AG20443 (cell line): ENCODE measurements around the gene AFF4.
"Not testable (repeated sequence)": the region's sequence is repeated elsewhere in the genome, so short reads cannot be mapped to it uniquely, and the experiment has no call there.

Experiments used
- DNase-seq: peaks from one replicate; pipeline ENCODE4 v3.0.0; 2012; ENCODE audit warnings: low spot score, mixed read lengths

Gene AFF4, protein sequence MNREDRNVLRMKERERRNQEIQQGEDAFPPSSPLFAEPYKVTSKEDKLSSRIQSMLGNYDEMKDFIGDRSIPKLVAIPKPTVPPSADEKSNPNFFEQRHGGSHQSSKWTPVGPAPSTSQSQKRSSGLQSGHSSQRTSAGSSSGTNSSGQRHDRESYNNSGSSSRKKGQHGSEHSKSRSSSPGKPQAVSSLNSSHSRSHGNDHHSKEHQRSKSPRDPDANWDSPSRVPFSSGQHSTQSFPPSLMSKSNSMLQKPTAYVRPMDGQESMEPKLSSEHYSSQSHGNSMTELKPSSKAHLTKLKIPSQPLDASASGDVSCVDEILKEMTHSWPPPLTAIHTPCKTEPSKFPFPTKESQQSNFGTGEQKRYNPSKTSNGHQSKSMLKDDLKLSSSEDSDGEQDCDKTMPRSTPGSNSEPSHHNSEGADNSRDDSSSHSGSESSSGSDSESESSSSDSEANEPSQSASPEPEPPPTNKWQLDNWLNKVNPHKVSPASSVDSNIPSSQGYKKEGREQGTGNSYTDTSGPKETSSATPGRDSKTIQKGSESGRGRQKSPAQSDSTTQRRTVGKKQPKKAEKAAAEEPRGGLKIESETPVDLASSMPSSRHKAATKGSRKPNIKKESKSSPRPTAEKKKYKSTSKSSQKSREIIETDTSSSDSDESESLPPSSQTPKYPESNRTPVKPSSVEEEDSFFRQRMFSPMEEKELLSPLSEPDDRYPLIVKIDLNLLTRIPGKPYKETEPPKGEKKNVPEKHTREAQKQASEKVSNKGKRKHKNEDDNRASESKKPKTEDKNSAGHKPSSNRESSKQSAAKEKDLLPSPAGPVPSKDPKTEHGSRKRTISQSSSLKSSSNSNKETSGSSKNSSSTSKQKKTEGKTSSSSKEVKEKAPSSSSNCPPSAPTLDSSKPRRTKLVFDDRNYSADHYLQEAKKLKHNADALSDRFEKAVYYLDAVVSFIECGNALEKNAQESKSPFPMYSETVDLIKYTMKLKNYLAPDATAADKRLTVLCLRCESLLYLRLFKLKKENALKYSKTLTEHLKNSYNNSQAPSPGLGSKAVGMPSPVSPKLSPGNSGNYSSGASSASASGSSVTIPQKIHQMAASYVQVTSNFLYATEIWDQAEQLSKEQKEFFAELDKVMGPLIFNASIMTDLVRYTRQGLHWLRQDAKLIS

DNA sequence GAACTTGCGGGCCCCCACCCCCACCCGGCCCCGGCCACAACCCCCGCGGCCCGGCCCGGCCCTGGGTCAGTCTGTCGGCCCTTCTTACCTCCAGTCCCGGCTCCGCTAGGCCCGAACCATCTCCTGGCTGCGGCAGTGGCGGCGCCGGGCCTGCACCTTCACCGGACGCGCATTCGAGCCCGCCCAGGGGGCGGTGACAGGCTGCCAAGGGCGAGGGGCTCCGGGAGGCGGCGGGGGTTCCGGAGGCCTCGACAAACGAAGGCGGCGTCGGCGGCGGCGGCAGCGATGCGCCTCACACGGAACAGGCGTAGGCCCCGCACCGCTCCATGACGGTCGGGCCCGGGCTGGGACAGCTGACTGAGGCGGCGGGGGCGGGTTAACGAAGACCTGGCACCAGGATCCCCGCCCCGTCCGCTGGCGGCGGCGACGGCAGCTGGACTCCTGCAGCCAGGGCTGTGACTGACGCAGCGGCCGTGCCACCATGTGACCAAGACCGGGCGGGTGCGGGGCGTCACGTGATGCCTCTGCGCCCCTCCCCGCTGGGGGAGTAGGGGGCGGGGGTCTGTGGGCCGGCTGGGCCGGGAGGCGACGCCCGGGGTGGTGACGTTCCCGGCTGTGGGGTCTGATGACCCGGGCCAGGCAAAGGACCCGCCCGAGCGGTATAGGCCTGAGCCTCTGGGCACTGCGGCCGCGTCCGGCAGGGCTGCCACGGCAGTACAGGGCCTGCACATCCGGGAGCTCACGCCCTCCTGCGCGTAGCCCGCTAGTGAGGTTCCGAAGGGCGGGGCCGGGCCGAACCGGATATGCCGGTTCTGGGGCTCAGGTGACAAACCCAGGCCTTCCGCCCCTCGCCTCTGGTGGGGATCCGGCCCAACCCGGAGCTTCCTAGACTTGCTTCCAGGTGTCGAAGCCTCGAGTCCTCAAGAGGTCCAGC is at the start of gene AFF4:
Gene AFF4 (minus strand): TSS at position 464 of the 934 bp plus-strand sequence. CDS start 26,445 bp downstream, outside the sequence.
- peak; percentile 98 for DNase-seq

DNA sequence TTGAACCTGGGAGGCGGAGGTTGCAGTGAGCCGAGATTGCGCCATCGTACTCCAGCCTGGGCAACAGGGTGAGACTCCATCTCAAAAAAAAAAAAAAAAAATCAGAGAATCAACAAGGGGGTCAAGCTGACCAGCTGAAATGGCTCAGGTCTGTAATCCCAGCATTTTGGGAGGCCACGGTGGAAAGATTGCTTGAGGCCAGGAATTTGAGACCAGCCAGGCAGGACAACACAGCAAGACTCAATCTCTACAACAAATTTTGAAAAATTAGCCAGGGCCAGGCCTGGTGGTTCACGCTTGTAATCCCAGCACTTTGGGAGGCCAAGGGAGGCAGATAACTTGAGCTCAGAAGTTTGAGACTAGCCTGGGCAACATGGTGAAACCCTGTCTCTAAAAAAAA is 45.0 kb upstream of the AFF4 start:
- DNase-seq, result not testable (repeated sequence)

DNA sequence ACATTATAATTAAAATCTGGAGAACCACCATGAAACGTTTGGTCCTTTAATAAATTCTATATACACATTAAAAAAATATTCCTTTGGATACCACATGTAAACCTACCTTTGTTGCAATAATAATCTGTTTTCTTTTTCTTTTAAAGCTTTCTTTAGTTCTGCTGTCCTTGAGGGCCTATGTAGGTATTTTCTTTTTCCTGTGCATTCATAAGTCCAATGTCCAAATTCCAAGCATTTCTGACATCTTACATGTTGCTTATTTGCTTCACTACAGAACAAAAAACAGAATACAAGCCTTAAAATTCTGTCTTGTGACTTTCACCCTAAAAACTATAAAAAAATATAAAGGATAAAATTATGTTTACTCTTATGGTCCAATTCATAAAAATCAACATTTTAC is 43.2 kb upstream of the AFF4 start:
- no peak for DNase-seq

DNA sequence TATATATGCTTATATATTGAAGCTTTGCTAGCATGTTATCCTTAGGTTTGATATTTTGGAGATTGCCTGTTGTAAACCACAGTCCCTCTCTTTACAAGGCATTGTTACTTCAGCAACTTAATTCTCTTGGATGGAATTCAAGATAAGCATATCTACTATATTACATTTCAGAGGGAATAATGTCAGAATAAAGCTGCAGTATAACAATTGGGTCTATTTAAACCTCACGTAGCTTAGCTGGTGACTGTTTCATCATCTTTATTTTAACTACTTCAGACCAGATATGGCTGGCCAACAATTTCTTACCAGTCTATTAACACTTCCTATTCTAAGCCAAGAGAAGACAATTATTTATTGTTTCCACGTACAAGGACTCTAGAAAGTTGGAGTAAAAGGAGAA is 35.8 kb upstream of the AFF4 start:
- no peak for DNase-seq

DNA sequence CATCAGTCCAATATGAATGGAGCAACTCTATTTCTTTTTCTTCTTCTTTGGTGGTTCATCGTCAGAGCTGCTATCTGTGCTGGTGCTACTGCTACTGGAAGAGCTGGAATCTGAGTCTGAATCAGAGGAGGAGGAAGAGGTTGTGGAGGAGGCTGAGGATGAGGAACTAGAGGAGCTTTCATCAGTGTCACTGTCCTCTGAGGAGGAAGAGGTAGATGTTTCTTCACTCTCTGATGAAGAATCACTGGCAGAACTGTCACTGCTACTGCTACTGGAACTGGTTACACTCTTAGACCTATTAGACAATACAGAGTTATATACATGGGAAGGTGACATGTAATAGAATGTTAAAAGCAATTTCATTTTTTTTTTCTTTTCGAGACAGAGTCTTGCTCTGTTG is 35.1 kb upstream of the AFF4 start:
- DNase-seq, result no peak

DNA sequence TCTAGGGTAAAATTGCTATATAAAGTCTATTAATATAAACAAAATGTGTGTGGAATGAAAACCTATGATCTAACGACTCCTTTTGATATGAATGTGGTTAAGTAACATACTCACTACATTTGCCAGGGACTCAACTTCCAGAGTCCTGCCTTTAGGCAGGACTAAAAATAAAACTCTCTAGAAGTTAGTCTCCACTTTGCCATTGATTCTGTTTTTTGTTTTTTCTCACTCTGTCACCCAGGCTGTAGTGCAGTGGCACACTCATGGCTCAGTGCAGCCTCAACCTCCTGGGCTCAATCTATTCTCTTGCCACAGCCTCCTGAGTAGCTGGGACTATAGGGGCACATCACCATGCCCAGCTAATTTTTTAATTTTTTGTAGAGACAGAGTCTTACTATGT is 32.9 kb upstream of the AFF4 start:
- no peak for DNase-seq

DNA sequence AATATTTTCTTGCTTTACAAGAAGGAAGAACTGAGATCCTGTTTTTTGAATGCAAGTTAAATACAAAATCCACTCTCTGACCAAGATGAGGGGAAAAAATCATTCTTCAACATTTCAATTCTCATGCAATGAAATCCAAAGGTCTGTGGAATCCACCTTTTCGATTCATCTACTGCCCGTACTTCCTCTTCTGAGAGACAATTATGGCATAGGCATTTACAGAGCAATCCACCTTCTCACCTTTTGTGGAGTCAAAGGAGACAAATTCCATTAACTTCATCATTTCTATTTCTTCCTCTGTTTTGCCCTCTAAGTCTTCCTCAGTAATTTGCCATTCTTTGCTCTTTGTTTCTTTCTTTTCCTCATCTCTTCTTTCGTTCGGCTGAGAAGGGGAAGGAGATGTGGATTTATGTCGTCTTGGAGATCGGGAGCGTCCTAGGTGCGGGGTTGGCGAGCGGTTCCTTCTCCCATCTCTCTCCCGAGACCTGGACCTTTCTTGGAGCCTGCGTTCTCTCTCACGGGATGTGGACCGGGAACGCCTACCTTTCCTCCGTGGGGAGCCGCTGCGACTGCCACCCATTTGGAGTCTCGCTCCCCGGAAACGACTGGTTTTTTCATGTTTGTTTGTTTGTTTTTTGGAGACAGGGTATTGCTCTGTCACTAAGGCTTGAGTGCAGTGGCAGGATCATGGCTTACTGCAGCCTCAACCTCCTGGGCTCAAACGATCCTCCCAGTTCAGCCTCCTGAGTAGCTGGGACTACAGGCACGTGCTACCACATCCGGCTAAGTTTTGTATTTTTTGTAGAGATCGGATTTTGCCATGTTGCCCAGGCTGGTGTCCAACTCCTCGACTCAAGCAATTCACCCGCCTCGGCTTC is 24.3 kb upstream of the AFF4 start:
- DNase-seq, result no peak

DNA sequence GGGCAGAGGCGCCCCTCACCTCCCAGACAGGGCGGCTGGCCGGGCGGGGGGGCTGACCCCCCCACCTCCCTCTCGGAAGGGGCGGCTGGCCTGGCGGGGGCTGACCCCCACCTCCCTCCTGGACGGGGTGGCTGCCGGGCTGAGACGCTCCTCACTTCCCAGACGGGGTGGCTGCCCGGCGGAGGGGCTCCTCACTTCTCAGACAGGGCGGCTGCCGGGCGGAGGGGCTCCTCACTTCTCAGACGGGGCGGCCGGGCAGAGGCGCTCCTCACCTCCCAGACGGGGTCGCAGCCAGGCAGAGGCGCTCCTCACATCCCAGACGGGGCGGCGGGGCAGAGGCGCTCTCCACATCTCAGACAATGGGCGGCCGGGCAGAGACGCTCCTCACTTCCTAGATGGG is 19.5 kb upstream of the AFF4 start:
- not testable (repeated sequence) for DNase-seq

DNA sequence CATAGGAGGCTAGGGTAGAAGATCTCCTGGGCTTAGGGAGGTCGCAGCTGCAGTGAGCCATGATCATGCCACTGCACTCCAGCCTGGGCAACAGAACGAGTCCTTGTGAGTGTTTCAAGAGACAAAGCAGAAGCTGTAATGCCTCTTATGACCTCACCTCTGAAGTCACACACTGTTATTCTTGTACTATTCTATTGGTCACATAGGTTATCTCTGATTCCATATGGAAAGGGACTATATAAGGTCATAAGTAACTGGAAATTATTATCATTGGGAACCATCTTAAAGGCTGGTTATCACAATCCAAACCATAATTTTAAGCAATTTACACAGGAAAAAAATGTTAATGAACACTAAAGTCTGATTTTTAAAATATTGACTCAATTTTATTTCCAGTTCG is 17.9 kb upstream of the AFF4 start:
- DNase-seq, result no peak

DNA sequence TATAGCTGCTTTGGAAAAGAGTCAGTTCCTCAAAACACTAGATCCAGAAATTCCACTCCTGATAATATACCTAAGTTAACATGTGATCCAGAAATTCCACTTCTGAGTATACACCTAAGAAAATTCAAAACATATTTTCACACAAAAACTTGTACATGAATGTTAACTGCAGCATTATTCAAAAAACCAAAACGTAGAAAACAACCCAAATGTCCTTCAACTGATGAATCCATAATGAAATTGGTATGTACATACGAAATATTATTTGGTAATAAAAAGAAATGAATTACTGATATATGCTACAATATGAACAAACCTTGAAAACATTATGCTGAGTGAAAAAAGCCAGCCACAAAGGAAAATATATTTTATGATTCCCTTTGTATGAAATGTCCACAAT is 16.5 kb upstream of the AFF4 start:
- no peak for DNase-seq

DNA sequence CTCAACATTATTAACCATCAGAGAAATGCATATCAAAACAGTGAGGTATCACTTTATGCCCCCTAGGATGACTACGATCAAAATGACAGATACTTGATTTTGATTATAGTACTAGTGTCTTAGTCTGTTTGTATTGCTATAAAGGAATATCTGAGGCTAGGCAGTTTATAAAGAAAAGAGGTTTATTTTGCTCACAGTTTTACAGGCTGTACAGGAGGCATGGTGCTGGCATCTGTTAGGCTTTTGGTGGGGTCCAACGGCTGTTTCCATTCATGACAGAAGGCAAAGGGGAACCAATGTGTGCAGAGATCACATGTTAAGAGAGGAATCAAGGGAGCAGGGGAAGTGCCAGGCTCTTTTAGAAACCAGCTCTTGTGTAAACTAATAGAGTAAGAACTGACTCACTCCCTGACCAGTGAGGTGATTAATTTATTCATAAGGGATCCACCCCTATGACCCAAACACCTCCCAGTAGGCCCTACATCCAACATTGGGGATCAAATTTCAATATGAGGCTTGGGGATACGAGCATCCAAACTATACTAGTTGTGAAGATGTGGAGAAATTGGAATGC is 16.0 kb upstream of the AFF4 start:
- peak; percentile 17 for DNase-seq

DNA sequence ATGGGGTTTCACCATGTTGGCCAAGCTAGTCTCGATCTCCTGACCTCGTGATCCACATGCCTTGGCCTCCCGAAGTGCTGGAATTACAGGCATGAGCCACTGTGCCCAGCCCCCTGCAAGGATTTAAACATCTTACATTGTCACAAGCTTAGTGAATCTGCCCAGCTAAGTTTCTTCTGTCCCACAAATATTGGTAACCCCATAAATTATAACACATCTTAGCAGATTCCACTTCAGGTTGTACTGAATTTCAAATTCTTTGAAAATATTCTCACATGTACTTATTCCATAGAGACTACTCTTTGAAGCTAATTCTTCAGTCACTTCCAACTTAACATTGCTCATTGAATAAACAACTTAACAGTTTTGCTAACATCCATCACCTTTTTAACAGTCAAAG is 13.4 kb upstream of the AFF4 start:
- DNase-seq, result no peak

DNA sequence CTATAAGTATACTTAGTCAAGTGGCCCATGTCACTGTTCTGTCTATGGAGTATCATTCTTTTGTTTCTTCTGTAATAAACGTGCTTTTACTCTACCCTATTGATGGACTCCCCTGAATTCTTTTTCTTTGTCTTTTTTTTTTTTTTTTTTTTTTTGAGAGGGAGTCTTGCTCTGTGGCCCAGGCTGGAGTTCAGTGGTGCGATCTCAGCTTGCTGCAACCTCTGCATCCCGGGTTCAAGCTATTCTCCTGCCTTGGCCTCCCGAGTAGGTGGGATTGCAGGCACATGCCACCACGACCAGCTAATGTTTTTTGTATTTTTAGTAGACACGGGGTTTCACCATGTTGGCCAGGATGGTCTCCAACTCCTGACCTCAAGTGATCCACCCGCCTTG is 9.0 kb upstream of the AFF4 start:
- DNase-seq, result not testable (repeated sequence)

DNA sequence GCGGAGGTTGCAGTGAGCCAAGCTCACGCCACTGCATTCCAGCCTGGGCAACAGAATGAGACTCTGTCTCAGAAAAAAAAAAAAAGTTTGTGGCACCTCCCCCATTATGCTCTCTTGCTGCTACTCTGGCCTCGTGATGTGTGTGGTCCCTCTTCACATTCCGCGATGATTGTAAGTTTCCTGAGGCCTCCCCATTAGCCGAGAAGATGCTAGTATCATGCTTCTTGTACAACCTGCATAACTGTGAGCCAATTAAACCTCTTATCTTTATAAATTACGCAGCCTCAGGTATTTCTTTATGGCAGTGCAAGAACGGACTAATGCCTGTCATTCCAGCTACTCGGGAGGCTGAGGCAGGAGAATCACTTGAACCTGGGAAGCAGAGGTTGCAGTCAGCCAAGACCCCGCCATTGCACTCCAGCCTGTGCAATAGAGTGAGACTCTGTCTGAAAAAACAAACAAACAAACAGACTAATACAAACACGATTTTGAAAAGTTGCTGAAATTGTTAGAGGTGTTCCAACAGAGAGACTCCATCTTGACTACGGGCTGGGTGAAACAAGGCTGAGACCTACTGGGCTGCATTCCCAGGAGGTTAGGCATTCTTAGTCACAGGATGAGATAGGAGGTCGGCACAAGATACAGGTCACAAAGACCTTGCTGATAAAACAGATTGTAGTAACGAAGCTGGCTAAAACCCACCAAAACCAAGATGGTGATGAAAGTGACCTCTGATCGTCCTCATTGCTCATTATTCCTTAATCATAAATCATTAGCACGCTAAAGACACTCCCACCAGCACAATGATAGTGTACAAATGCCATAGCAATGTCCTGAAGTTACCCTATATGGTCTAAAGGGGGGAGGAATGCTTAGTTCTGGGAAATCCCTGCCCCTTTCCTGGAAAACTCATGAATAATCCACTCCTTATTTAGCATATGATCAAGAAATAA is 8.3 kb upstream of the AFF4 start:
- DNase-seq, result no peak

DNA sequence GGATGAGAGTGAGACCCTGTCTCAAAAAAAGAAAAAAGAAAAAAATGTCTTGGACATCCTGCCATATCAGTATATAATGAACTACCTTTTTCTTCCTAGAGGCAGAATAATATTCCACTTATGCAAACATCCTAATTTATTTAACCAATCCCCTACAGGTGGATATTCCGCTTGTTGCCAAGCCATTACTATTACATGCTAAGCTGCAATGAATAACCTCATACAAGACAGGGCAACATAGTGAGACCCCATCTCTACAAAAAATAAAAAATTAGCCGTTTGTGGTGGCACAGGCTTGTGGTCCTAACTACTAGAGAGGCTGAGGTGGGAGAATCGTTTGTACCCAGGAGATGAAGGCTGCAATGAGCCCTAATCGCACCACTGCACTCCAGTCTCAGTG is 1.7 kb upstream of the AFF4 start:
- no peak for DNase-seq

DNA sequence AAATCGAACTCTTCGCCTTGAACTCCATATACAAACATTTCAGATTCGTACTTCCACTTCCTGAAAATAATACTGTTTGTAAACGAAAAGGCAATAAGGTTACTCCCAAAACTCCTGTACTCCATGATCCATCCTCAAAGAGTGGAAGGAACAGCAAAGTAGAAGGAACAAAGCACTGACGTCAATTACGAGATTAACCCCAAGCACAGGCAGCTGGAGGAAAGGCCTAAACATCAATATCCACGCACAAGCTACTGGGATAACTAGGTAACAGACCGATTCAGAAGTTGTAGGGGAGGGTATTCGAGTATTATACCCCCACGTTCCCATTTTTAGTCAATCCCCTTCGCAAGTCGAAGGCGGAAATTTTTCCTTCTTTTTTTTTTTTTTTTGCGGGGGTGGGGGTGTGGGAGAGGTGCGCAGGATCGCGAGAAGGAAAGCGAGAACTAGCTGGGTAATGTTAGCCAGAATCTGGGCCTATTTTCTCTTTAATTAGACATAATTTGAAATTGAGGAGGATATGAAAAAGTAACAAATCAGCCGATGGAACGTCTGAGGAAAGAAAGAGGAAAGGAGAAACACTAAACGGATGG is 909 bp downstream of the AFF4 start:
- peak; percentile 48 for DNase-seq

DNA sequence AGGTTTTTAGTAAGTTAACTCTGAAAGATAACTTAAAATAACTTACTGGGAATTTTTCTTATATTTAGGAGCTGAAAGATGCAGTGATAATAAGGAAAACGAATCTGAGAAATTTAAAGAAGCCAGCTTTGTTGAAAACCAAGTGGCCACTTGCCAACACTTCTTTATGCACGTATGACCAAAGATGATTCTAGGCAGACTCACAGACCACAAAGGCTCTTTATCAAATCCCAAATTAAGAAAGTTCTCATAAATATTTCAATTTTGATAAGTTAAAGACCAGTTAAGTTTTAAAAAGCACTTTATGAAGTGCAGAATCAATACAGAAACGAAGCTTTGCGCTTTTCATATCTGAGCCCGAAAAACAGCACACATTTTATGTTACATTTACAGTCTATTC is 1.5 kb downstream of the AFF4 start:
- no peak for DNase-seq

DNA sequence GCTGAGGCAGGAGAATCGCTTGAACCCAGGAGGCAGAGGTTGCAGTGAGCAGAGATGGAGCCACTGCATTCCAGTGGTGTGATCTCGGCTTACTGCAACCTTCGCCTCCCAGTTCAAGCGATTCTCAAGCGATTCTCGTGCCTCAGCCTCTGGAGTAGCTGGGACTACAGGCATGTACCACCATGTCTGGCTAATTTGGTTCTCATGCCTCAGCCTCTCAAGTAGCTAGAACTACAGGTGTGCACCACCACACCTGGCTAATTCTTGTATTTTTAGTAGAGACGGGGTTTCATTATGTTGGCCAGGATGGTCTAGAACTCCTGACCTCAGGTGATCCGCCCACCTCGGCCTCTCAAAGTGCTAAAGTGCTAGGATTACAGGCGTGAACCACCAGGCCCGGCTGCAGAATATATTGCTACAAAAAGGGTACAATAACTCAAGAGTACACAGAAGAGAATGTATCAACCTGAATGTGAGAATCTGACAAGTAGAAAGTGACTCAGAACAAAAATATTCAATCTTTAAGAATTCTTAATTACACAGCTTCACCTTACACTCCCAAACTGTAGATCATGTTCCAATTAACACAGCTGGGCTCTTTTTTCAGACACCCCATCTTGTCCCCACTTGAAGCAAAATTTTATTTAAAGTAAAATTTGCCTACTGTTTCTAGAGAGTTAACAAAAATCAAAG is 2.2 kb downstream of the AFF4 start:
- DNase-seq, result not testable (repeated sequence)
